ENCODE measurements around the gene SLC46A2. TPM values are rescaled to one million over a fixed set of nuclear protein-coding genes. Genes with fewer than 3 reads are reported as not detected.

Gene SLC46A2
- total RNA-seq, 4 donors from 2014 or later, result 0.27 TPM; not detected in 3

- H3K36me3 ChIP-seq, result no peaks in the 10 kb centered on the region
- H3K27me3 ChIP-seq, result no peaks in the 10 kb centered on the region
- intact Hi-C loops (cut with DNase I), result no loop called here
- H3K4me3 ChIP-seq (replicated peaks in 1 of 3), result no peak overlapping the region
- 54 to 55% methylated on average over 3 of the region's 3 CpGs for WGBS, 2 donors
- H3K4me1 ChIP-seq, result no peaks in the 10 kb centered on the region
- no peak overlapping the region for H3K27ac ChIP-seq
- no peaks in the 10 kb centered on the region for H3K9me3 ChIP-seq
- DNase-seq, result no peak
- TF ChIP-seq POLR2A (IDR thresholded peaks at IDR 0.05) (no peak), CTCF (IDR thresholded peaks at IDR 0.05) (no peak)
Measured at GRCh38 chr9:112867275-112867991, 23.2 kb downstream of the SLC46A2 start.

GRCh38 chr9:112866662-112867274, 23.9 kb downstream of the SLC46A2 start:
- intact Hi-C loops (cut with DNase I), result no loop called here
- no peak for TF ChIP-seq POLR2A (IDR thresholded peaks at IDR 0.05)
- TF ChIP-seq CTCF (IDR thresholded peaks at IDR 0.05), result no peak
- no peak for DNase-seq
- no peak overlapping the region for H3K4me3 ChIP-seq (replicated peaks in 1 of 3)
- no peaks in the 10 kb centered on the region for H3K9me3 ChIP-seq
- H3K4me1 ChIP-seq, result no peaks in the 10 kb centered on the region
- H3K27me3 ChIP-seq, result no peaks in the 10 kb centered on the region
- 83 to 87% methylated on average over 1 of the region's 1 CpG for WGBS, 2 donors
- no peak overlapping the region for H3K27ac ChIP-seq
- no peaks in the 10 kb centered on the region for H3K36me3 ChIP-seq

GRCh38 chr9:112864982-112865381, 25.7 kb downstream of the SLC46A2 start:
- WGBS, 2 donors, result 94 to 98% methylated on average over 7 of the region's 7 CpGs
- Histone ChIP-seq H3K36me3 (no peaks in the 10 kb centered on the region), H3K27me3 (no peaks in the 10 kb centered on the region), H3K9me3 (no peaks in the 10 kb centered on the region), H3K4me3 (replicated peaks in 1 of 3) (no peak overlapping the region), H3K27ac (no peak overlapping the region), H3K4me1 (no peaks in the 10 kb centered on the region)
- DNase-seq, result no peak
- no peak for TF ChIP-seq POLR2A (IDR thresholded peaks at IDR 0.05)
- TF ChIP-seq CTCF (IDR thresholded peaks at IDR 0.05), result no peak
- intact Hi-C loops (cut with DNase I), result no loop called here

GRCh38 chr9:112864403-112864802, 26.3 kb downstream of the SLC46A2 start:
- Histone ChIP-seq H3K4me3 (replicated peaks in 1 of 3) (no peak overlapping the region), H3K27me3 (no peaks in the 10 kb centered on the region), H3K27ac (no peak overlapping the region), H3K9me3 (no peaks in the 10 kb centered on the region), H3K36me3 (no peaks in the 10 kb centered on the region), H3K4me1 (no peaks in the 10 kb centered on the region)
- intact Hi-C loops (cut with DNase I), result no loop called here
- DNase-seq, result no peak
- no peak for TF ChIP-seq CTCF (IDR thresholded peaks at IDR 0.05)
- TF ChIP-seq POLR2A (IDR thresholded peaks at IDR 0.05), result no peak
- WGBS, 2 donors, result 62 to 84% methylated on average over 2 to 3 of the region's 3 CpGs

GRCh38 chr9:112863746-112864145, 26.9 kb downstream of the SLC46A2 start:
- 81 to 88% methylated on average over 2 of the region's 2 CpGs for WGBS, 2 donors

More at GRCh38 chr9:112863746-112864145, 26.9 kb downstream of the SLC46A2 start:
- TF ChIP-seq POLR2A (IDR thresholded peaks at IDR 0.05) (no peak), CTCF (IDR thresholded peaks at IDR 0.05) (no peak)
- no peaks in the 10 kb centered on the region for H3K27me3 ChIP-seq
- H3K9me3 ChIP-seq, result no peaks in the 10 kb centered on the region
- H3K27ac ChIP-seq, result no peak overlapping the region
- no peak for DNase-seq
- intact Hi-C loops (cut with DNase I), result no loop called here
- no peak overlapping the region for H3K4me3 ChIP-seq (replicated peaks in 1 of 3)
- no peaks in the 10 kb centered on the region for H3K36me3 ChIP-seq
- no peaks in the 10 kb centered on the region for H3K4me1 ChIP-seq
